CD4-positive, alpha-beta T cell treated with Interleukin-10 for 1 hour (primary cell): Measurements from ENCODE around the gene ADRA1B.

Experiments used
- DNase-seq: peaks from one replicate; pipeline ENCODE4 v3.0.0-alpha.2; 2020

Gene ADRA1B

DNA sequence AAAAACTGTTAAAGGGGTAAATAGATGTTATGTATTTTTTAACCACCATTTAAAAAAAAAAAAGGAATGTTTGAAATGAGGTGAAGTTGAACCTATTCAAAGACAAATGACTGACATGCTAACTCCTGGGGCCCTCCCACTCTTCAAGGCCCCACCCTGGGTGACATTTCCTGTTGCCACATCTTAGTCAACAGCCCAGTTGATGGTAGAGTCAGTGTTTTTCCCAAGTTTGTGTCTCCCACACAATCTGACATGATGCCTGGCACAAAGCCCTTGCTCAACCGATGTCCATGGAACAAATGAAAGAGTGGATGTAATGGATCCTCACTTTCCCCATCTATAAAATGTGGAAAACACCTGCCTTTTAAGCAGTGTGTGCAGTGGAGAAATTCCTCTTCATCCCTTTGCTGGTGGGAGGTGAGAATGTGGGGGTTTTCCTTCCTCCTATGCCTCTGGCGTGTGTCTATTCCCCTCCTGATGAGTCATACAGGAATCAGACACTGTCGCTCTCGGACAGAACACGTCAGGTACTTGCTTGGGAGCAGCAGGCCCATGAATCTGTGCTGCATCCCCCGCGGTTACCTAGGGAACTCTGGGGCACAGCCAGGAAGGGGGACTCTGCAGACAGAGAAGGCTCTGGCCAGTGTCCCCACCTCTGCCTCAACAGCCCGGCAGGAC lies 13.7 kb upstream of the ADRA1B start:
- DNase-seq = no peak

DNA sequence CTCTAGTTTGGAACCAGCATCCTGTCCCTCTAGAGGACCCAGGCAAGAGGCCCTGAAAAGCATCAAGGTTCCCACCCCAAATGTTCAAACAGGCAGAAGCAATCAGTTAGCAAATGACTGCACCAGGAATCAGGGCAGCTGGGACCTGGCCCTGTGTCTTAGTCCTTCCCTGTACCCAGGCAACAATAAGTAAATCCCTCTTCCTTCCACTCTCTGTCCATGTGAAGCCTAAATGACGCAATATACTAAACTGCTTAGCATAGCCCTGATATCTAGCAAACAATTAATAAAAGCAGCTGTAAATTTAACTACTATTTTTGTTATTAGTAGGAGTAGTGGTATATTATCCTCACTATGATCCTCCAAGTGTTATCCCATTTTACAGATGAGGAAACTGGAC lies 13.2 kb upstream of the ADRA1B start:
- DNase-seq = no peak

DNA sequence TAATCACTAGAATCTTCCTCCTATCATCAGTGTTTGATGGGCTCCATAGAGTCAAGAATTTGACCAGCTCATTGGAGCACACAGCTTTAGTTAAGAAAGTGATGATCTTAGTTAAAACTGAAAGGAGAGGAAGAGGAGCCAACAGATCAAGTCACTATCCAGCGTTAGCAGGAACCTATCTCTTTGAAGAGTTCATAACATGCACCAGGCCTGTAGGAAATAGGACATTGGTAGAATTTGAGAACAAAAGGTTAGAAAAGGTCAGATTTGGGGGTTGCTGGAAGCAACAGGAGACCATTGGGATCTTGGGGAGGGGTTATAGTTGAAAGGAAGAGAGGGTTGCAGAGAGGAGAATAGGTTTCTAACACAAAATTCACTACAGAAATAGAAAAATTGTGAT lies 11.4 kb upstream of the ADRA1B start:
- no peak for DNase-seq

DNA sequence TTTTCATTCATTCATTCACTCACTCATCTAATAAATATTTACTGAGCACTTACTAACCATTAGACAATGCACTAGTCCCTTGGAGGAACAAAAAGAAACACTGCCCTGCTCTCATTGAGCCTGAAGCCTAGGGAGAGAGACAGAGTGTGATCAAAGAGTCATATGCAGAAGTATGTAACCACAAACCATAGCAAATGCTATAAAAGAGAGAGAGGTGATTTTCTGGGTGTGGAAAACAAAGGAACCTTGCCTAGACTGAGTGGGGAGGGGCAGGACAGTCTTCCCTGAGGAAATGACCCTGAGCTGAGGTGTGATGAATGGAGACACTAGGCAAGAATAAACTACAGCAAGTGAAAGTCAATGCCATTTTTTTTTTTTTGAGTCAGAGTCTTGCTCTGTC lies 10.8 kb upstream of the ADRA1B start:
- DNase-seq = no peak

DNA sequence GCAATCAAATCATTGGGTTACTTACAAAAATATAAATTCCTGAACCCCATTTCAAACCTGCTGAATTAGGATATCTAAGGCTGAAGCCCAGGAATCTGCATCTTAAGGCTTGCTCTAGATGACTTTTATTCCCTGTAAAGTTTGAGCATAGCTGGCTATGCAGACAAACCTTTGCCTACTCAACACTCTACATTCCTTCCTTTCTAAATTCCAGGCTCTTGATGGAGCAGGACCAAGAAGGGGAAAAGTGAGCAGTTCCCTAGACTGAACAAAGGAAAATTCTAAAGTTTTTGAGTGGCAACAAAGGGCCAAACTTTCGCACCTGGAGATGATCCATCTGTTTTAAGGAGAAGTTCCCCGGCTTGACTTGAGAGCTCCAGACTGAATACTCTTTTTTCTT lies 9.8 kb upstream of the ADRA1B start:
- DNase-seq = no peak

DNA sequence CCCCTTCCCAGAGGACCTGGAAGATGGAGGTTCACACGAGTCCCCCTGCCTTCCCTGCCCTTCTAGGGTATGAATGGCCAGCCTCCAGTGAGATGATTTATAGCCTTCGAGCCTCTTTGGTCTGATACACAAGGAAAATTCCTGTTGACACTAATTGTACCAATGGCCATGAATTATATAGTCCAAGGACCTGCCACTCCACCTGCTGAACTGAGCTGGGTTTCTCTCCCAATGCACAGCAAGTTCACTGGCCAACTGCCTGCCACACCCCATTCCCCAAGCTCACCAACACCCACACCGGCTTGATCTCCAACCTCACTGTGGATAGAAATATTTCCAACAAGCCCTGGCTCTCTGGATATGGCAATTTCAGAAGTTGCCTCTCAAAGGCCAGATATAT lies 9.3 kb upstream of the ADRA1B start:
- DNase-seq = no peak

DNA sequence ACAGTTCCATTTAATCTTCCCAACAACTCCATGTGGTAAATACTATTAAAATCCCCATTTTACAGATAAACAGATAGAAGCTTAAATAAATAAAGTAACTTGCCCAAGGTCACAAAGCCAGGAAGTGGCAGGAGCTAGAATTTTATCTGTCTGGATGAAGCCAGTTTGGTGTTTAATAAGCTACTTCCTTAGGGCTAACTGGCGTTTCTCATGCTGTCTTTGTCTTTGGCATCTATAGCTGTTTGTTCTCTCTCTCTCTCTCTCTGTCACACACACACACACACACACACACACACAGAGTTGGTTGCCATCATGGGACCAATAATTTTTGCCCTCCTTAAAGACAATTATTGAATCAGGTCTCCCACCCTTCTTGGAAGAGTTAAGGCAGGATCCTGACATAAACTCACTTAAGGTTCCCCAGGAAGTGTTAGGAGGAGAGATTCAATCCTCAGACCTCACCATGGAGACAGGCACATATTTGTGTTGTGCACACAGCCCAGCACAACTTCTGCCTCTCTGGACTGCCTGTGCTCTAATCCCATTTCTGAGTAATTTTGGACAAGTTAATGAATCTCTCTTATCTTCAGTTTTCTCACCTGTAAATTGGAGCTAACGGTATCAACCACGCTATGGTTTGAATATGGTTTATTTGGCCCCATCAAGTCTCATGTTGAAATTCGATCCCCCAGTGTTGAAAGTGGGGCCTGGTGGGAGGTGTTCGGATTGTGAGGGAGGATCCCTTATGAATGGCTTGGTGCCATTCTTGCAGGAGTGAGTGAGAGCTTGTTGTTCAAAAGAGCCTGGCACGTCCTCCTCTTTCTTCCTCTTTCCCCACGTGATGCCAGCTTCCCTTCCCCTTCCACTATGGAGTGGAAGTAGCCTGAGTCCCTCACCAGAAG lies 8.3 kb upstream of the ADRA1B start:
- no peak for DNase-seq

DNA sequence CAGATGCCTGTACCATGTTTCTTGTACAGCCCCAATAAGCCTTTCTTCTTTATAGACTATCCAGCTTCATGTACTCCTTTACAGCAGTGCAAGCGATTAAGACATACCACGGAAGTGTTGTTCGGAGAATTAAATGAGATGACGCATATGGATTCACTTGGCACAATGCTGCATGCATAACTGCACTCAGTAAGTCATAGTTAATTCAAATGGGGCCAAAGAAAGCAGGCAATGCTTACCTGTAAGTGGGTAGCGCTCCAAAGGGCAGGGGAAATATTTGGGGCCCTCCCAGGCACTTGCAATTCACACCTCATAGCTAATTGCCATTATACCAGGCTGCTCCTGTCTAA lies 7.7 kb upstream of the ADRA1B start:
- DNase-seq = no peak

DNA sequence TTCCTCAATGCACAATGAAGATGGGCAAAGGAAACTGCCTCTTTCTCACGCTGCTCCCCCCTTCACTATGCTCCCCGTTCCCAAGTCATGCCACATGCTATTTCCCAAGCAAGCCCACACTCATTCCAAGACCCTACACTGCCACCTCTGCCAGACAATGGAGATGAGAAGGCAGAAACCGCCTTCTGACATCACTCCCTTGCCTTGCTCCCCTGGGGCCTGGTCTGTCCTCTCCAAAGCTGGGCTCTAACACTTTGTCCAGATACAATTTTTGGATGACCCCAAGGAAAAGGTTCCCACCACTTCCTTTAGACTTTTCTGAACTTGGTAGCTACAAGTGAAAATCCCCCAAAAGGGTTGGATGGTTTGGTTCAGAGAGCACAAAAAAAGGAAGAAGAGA lies 7.2 kb upstream of the ADRA1B start:
- DNase-seq = no peak

DNA sequence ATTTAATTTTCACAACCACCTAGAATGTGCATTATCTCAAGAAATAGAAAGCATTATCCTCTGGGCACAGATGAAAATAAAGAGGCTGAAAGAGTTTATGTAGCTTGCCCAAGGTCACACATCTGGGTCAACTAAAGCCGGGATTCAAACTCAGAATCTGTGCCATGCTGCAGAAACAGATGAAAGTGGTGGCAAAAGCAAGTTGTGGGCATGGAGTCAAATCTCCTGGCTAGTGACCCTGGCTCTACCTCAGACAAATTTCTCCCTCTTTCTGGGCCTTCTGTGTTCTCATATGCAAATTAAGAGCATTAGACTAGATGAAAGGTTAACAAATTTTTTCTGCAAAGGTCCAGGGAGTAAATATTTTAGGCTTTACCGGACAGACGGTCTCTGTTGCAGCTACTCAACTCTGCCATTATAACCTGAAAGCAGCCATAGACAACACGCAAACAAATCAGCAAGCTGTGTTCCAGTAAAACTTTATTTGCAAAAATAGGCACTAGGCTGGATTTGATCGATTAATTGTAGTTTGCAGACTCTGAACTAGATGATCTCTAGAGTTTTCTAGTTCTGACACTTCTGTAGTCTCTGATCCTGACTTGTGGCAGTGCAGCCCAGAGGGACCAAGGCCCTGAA lies 6.0 kb upstream of the ADRA1B start:
- no peak for DNase-seq

DNA sequence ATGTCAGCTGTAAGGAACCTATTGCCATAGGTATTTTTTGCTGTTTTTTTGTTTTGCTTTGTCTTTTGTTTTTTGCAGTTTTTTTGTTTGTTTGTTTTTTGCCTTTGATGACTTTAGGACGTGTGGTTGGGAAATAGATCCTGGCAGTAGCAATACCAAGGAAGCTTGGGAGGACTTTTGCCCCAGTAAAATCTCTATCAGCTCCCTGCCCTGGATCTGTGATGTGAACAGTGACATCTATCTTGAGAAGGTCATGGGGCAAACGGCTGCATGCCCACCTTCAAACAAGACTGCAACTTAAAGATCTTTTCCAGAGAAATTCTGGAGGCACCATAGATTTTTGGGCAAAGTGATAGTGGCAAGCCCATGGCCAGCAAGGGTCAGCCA lies 5.4 kb upstream of the ADRA1B start:
- no peak for DNase-seq

DNA sequence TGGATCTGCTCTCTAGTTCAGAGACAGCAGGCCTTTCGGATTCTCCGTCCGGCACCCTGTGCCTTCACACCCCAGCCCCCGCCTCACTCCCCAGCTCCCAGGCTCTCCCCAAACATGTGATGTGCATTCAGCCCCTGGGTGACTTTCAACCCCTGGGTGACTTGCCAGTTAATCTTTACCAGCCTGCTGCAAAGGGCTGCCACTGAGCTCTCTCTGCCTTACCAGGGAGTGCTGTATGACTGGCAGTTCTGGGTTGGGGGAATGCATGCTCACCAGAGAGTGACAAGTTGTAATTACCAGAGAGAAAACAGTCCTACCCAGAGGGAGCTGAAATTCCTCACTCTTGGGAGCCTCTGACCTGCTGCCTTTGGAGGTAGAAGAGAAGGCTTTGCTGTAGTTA lies 4.9 kb upstream of the ADRA1B start:
- no peak for DNase-seq

DNA sequence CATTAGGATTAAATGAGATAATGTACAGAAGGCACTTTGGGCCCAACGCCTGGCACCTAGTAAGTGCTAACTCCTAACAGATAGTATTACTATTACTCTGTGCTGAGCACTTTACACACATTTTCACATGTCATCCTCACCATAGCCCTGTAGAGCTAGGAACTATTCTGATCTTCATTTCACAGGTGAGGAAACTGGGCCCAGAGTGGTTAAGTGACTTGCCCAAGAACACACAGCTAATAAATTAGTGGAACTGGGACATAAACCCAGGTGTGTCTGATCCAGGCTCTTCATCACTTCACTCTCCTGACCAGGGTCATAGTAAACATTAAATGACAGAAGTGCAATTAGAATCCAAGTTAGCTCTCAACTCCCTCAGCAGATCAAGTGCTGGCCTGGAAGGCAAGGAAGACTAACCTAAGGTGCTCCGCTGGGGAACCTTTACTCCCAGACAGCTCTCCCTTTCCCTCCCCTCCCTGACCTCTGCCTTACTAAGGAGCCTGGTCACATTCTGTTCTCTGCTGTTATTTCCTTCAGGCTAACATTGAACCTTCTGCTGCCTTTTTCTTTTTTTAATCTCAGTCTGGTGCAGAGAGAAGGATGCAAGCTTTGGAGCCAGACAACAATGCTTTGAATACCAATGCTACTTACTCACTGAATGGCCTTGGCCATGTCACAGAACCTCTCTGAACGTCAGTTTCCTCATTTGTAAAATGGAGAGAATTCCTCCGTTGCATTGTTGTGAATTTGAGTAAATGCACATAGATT lies 4.1 kb upstream of the ADRA1B start:
- no peak for DNase-seq

DNA sequence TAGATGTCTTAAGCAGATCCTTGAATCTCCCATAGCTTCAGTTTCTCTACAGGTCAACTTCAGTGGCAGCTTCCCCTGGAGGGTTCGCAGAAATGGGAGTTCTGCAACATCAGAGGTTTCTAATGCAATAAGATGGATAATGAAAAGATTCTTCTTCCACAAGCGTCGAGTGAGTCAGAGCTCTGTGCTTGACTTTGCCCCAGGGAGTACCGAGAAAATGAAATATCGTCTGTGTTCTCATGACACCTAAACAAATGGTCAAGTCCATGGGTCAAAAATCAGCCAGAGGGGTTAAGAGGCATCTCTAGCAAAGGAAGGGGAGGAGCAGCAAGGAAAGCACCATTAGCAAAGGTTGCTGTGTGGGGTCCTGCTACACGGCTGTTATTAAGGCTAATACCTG lies 3.2 kb upstream of the ADRA1B start:
- DNase-seq = no peak

DNA sequence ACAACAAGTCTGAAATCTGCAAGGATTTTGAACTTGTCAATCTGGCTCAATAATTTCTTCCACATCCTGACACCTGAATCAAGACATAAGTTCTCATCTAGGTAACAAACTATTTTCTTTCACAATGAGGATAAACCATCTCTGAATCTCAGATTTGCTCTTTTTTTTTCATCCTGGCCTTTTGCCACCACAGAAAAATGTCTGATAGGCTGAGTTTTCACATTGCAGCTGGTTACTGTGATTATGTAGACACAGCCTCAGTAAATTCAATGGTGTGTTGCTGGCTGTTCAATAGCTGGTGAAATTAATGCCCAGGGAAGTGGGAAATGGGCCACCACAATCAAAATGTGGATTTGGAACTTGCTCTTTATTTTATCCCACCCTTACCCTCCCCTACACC lies 2.8 kb upstream of the ADRA1B start:
- DNase-seq = no peak

DNA sequence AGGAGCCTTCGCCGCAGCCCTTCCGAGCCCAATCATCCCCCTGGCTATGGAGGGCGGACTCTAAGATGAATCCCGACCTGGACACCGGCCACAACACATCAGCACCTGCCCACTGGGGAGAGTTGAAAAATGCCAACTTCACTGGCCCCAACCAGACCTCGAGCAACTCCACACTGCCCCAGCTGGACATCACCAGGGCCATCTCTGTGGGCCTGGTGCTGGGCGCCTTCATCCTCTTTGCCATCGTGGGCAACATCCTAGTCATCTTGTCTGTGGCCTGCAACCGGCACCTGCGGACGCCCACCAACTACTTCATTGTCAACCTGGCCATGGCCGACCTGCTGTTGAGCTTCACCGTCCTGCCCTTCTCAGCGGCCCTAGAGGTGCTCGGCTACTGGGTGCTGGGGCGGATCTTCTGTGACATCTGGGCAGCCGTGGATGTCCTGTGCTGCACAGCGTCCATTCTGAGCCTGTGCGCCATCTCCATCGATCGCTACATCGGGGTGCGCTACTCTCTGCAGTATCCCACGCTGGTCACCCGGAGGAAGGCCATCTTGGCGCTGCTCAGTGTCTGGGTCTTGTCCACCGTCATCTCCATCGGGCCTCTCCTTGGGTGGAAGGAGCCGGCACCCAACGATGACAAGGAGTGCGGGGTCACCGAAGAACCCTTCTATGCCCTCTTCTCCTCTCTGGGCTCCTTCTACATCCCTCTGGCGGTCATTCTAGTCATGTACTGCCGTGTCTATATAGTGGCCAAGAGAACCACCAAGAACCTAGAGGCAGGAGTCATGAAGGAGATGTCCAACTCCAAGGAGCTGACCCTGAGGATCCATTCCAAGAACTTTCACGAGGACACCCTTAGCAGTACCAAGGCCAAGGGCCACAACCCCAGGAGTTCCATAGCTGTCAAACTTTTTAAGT lies 819 bp downstream of the ADRA1B start:
- DNase-seq = no peak

DNA sequence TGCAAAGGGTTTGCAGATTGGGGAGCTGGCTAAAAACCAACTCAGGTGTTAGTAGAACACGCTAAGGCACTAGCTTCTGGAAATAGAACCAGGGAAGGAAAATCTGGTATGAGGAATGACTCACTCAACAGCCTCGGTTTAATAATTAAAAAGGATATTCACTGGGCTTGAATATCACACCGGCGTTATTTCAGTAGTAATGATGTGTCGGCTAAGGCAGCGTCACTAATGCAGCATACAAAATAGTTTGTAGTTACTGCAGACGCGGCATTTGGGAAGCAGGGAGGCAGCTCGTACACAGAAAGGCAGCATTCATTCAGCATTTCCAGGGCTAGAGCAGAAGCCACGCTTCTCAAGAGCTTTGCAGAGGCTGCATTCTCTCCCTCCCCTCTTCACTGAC lies 1.7 kb downstream of the ADRA1B start:
- DNase-seq = no peak

DNA sequence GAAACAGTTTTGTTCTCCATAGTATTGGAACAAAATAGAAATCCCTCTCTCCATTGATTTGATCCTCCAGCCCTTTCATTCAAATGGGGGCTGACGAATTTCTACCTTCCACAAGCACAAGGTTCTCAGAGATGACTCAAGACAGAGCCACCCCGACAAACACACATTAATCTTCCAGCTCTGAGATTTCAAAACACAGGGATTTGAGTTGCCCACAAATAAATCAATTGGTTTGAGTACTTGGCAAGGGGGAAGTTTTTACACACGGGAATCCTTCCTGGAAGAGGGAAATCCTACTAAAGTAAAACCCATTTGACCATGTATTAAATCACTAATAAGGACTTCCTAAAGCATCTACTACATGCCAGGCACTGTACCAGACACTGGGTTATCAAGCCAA lies 5.4 kb downstream of the ADRA1B start:
- no peak for DNase-seq

DNA sequence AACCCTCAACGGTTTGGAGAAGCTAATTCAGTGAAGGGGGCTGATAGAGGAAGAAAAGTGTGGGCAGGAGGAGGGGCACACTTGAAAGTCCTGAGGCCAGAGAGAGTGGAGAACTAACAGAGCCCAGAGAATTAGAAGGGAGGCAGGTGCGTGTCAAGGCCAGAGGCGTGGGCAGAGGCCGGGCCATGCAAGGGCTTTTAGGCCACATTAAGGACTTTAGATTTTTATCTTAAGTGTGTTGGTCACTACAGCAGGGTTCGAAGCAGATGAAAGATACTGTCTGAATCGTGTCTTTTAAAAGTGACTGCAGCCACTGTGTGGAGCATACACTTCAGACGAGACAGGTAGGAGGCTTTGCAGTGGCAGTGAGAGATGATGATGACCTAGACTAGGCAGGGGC lies 6.7 kb downstream of the ADRA1B start:
- no peak for DNase-seq

DNA sequence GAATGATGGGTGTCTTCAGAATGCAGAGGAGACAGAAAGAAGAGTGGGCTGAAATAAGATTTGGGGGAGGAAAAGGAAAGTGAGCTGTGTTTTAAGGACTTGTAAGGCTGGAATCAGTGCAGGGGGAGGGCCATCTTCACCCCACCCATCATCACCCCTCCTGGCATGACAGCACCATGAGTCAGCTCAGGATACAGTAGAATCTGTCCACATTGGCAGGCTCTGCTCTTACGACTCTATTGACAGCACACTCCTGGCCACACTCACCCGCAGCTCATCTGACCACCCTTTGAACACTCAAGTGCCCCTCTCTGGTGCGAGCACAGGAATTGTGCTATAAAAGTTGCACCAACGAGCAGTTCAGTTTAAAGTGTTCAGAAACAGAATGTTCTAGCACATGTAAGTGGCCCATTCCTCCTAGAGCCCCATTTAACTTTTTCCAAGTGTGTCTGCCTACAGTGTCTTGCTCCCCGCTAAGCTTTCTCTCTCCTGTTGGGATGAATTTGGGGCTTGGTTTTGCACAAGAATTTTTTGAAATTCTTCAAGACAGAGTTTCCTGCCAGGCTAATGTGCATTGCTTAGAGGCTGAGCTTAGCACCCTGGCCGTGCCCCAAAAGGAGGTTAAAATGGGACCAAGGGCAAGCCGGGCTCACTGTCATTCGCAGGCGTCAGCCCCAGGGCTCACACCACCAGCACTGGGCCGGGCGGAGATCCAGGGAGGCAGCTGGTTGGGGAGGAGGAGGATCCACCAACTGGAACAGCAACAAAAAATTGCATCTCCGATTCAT lies 12.0 kb downstream of the ADRA1B start:
- DNase-seq = no peak

DNA sequence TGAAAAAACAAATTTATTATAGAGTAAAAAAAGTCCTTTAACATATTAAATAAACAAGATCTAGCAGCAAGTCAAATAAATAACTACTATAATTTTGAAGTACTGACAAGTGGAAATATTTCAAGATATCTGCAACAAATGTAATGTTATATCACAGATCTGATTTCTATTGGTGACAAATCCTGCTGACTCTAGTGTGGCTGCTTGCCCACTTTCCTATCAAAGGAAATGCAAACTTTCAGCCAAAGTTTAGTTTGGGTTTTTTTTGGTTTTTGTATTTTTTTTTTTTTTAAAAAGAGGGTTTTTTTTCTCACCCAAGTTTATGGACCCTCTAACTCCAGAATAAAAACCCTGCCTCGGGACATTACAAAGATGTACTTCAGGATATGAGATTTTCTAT lies 12.9 kb downstream of the ADRA1B start:
- no peak for DNase-seq
